Measurements from ENCODE around the gene LRP4. TPM values are rescaled to one million over a fixed set of nuclear protein-coding genes. Genes with fewer than 3 reads are reported as not detected.

LRP4 gene
- total RNA-seq, 1 experiment from 2014 or later, result 9.6 TPM

- no peak overlapping the region for H3K4me3 ChIP-seq
- no peak for DNase-seq
- intact Hi-C loops (cut with micrococcal nuclease; ENCODE audit: unreplicated experiment), result no loop called here
- no peak overlapping the region for H3K4me2 ChIP-seq
- no peaks in the 10 kb centered on the region; the same call in 1 of the 2 replicates for H3K36me3 ChIP-seq (ENCODE audit: low read depth)
- H3K9me3 ChIP-seq (ENCODE audit: insufficient read depth, low read depth), result no peaks in the 10 kb centered on the region
- no peaks in the 10 kb centered on the region for H3K9me2 ChIP-seq (ENCODE audit: insufficient read depth)
- TF ChIP-seq CTCF (conservative IDR thresholded peaks at IDR 0.05) (no peak), EZH2 (IDR thresholded peaks at IDR 0.05; ENCODE audit: low read depth) (no peak)
- POLR2A ChIA-PET (ENCODE audit: unreplicated experiment), result interaction anchor here (0.5 to 0.7 kb wide), 2 partner anchors 28 to 929 kb away, joined by 3 to 4 read pairs; no protein-coding TSS in a partner anchor
- peaks cover 9% of the 10 kb centered on the region; the same call in 1 of the 2 replicates for H3K79me2 ChIP-seq (ENCODE audit: low read depth)
- no peaks in the 10 kb centered on the region for H4K20me1 ChIP-seq (ENCODE audit: insufficient read depth)
- H2AFZ ChIP-seq, result no peak overlapping the region
- CTCF ChIA-PET, result interaction anchor here (0.6 kb wide), 1 partner anchor 111 kb away, joined by 3 read pairs; no protein-coding TSS in a partner anchor
- H3K27ac ChIP-seq, result no peak overlapping the region
- H3K4me1 ChIP-seq (replicated peaks; ENCODE audit: insufficient read depth), result peaks cover 11% of the 10 kb centered on the region
- BruUV-seq (replicated peaks), result no TSS peak
- H3K27me3 ChIP-seq (ENCODE audit: insufficient read depth, low read depth), result no peaks in the 10 kb centered on the region
- no peaks in the 10 kb centered on the region for H3F3A ChIP-seq (ENCODE audit: insufficient read depth, low read depth)
These were observed 26.2 kb upstream of the LRP4 start for GRCh38 chr11:46944356-46945075.

- no peak overlapping the region for H3K4me3 ChIP-seq
- ChIA-PET POLR2A (ENCODE audit: unreplicated experiment) (no interaction called here), CTCF (interaction anchor here (0.6 kb wide), 2 partner anchors 23 to 29 kb away, joined by 3 read pairs; no protein-coding TSS in a partner anchor)
- H3K36me3 ChIP-seq (ENCODE audit: low read depth), result no peaks in the 10 kb centered on the region; the same call in 1 of the 2 replicates
- H4K20me1 ChIP-seq (ENCODE audit: insufficient read depth), result no peaks in the 10 kb centered on the region
- intact Hi-C loops (cut with micrococcal nuclease; ENCODE audit: unreplicated experiment), result no loop called here
- H3K27me3 ChIP-seq (ENCODE audit: insufficient read depth, low read depth), result no peaks in the 10 kb centered on the region
- H3K4me1 ChIP-seq (replicated peaks; ENCODE audit: insufficient read depth), result peaks cover 6% of the 10 kb centered on the region
- H2AFZ ChIP-seq, result no peak overlapping the region
- no TSS peak for BruUV-seq (replicated peaks)
- no peak for TF ChIP-seq CTCF (conservative IDR thresholded peaks at IDR 0.05)
- no peak for TF ChIP-seq EZH2 (IDR thresholded peaks at IDR 0.05; ENCODE audit: low read depth)
- DNase-seq, result no peak
- no peak overlapping the region for H3K4me2 ChIP-seq
- no peak overlapping the region for H3K27ac ChIP-seq
- no peaks in the 10 kb centered on the region for H3K9me3 ChIP-seq (ENCODE audit: insufficient read depth, low read depth)
- peaks cover 6% of the 10 kb centered on the region; the same call in 1 of the 2 replicates for H3F3A ChIP-seq (ENCODE audit: insufficient read depth, low read depth)
- H3K79me2 ChIP-seq (ENCODE audit: low read depth), result peaks cover 19% of the 10 kb centered on the region
- no peaks in the 10 kb centered on the region for H3K9me2 ChIP-seq (ENCODE audit: insufficient read depth)
These were observed 23.8 kb upstream of the LRP4 start for GRCh38 chr11:46942172-46942571.

- Histone ChIP-seq H4K20me1 (ENCODE audit: insufficient read depth) (no peaks in the 10 kb centered on the region), H3K9me3 (ENCODE audit: insufficient read depth, low read depth) (no peaks in the 10 kb centered on the region), H3K79me2 (ENCODE audit: low read depth) (peaks cover 21% of the 10 kb centered on the region), H3K4me2 (peak within 1 kb of the TSS; percentile 87), H3K4me3 (peak within 1 kb of the TSS; percentile 73), H3K36me3 (ENCODE audit: low read depth) (no peaks in the 10 kb centered on the region; the same call in 1 of the 2 replicates), H3K4me1 (replicated peaks; ENCODE audit: insufficient read depth) (peaks cover 4% of the 10 kb centered on the region), H3F3A (ENCODE audit: insufficient read depth, low read depth) (peaks cover 11% of the 10 kb centered on the region; the same call in 1 of the 2 replicates), H3K27ac (peak within 1 kb of the TSS; percentile 10; the same call in 1 of the 2 replicates), H3K27me3 (ENCODE audit: insufficient read depth, low read depth) (no peaks in the 10 kb centered on the region), H3K9me2 (ENCODE audit: insufficient read depth) (no peaks in the 10 kb centered on the region), H2AFZ (peak within 1 kb of the TSS; percentile 95)
- BruUV-seq (replicated peaks), result TSS peak; percentile 65
- TF ChIP-seq EZH2 (IDR thresholded peaks at IDR 0.05; ENCODE audit: low read depth) (no peak), CTCF (conservative IDR thresholded peaks at IDR 0.05) (no peak)
- ChIA-PET POLR2A (ENCODE audit: unreplicated experiment) (interaction anchor here (0.6 kb wide), 1 partner anchor 87 kb away, joined by 3 read pairs; no protein-coding TSS in a partner anchor), CTCF (interaction anchor here (0.9 to 1.3 kb wide), 2 partner anchors 217 to 518 kb away, joined by 4 to 9 read pairs; no protein-coding TSS in a partner anchor)
- intact Hi-C loops (cut with micrococcal nuclease; ENCODE audit: unreplicated experiment), result loop anchor here (2.0 kb wide), 1 partner anchor 20 kb away; no protein-coding TSS in a partner anchor
- peak; percentile 86 to 95 for DNase-seq
These were observed 18.1 kb upstream of the LRP4 start, which contains the start of gene CSTPP1 for GRCh38 chr11:46936138-46937110. TSS of gene CSTPP1 (plus strand) at chr11:46936761. CDS start at chr11:46936806, 45 bp downstream.

All from PC-9 (cell line).